Measurements from ENCODE around the gene CLDN6.

GRCh38 chr16:3051009-3051408, 33.0 kb upstream of the CLDN6 start:
- no peak for TF ChIP-seq RARB (CRISPR knock-in tag; IDR thresholded peaks at IDR 0.05)
- no peak for TF ChIP-seq CREB5 (CRISPR knock-in tag; IDR thresholded peaks at IDR 0.05; ENCODE audit: low read depth)
- TF ChIP-seq CSDC2 (CRISPR knock-in tag; IDR thresholded peaks at IDR 0.05): no peak
- TF ChIP-seq ZFP30 (CRISPR knock-in tag; IDR thresholded peaks at IDR 0.05): no peak
- TF ChIP-seq PATZ1 (CRISPR knock-in tag; IDR thresholded peaks at IDR 0.05; ENCODE audit: borderline replicate concordance): no peak
- no peak for TF ChIP-seq CSRNP3 (CRISPR knock-in tag; IDR thresholded peaks at IDR 0.05)
- TF ChIP-seq PPARA (CRISPR knock-in tag; IDR thresholded peaks at IDR 0.05; ENCODE audit: borderline replicate concordance): no peak
- TF ChIP-seq ARNTL (CRISPR knock-in tag; IDR thresholded peaks at IDR 0.05; ENCODE audit: borderline replicate concordance, low read depth): no peak
- TF ChIP-seq ZFP3 (CRISPR knock-in tag; IDR thresholded peaks at IDR 0.05): no peak
- no peak for TF ChIP-seq GLIS3 (CRISPR knock-in tag; IDR thresholded peaks at IDR 0.05)
- TF ChIP-seq BACH2 (CRISPR knock-in tag; IDR thresholded peaks at IDR 0.05; ENCODE audit: borderline replicate concordance): no peak
